Muscle of arm (tissue), 12 donors: ENCODE data around the gene VEZF1. TPM values are rescaled to one million over a fixed set of nuclear protein-coding genes. Genes with fewer than 3 reads are reported as not detected.
A peak's percentile ranks its signal among the peaks of the same experiment; 100 is the strongest.

Experiments
- DNase-seq: peaks from one replicate; pipeline ENCODE4 v3.0.0-alpha.2; 2013
- polyA plus RNA-seq, 12 donors: library from polyadenylated mRNA; unstranded; fragments of 120-200 nt; gene quantifications; one replicate each; pipeline ENCODE4 v1.2.1, GENCODE V29; 2013; ENCODE audit not compliant: insufficient read length in 12 of 12

Gene VEZF1
- polyA plus RNA-seq, 12 donors: 41.1 to 77.1 (median 54.7) TPM; not detected in 1

DNA sequence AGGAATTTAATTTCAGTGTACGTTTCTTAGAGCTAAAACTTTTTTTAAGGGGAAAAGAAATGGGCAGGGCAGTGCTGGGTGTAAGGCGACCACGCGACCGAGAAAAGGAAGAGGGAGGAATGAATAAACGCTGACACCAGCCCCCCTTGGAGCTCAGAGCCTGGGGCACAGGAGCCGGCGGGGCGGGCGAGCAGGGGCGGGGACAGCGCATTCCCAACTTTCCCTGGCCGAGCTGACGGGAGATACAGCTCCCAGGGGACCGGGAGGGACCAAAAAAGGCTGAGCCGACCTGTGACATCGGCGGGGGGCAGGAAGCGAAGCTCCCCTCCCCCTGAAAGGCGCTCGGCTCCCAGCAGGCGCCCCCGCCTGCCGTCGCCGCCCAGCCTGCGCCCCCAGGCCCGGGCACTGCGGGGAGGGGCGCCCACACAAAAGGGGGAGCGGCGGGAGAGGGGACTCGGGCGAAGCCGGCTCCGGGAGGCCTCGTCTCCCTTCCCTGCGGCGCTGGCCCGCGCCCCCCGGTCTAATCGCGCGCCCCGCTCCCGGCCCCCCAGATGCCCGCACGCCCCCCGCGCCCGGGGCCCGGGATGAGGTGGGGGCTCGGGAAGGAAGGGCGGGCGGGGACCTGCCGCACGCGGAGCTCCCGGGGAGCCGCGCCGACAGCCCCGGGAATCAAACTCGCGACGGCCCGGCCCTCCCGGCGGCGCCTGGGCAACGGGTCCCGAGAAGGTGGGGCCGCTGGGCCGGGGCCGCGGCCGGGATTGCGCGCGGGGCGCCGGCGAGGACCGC lies 33.5 kb downstream of the VEZF1 start:
- DNase-seq: peak; percentile 68

DNA sequence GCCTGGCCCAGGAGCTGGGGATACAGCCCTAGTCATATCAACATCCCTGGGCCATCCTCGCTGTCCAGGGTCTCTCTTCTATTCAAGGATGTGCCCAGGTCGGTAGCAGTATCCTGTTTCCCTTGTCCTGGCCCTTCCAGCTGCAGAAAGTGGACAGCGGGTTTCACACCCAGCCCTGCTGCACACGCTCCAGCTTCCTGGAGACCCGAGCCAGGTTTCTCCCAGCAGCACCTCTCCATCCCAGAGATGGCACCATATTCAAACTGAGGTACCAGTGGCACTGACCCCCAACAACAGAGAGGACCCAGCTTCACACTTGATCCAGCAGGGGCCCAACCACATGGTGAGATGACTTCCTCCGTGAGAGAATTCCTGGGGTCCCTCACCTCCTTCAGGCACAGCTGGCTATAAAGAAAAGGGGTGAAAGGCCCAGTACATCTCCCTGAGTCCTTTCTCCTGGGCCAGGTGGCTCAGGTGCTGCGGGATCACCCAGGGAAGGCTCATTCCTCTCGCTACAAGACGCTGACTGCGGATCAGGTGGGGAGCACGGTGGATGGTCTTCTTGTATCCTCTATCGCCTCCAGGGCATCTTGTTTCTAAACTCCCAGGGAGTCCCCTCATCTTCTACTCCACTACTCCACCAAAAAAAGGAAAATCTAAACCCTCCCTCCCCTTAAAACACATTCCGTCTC lies 34.2 kb downstream of the VEZF1 start:
- no peak for DNase-seq

DNA sequence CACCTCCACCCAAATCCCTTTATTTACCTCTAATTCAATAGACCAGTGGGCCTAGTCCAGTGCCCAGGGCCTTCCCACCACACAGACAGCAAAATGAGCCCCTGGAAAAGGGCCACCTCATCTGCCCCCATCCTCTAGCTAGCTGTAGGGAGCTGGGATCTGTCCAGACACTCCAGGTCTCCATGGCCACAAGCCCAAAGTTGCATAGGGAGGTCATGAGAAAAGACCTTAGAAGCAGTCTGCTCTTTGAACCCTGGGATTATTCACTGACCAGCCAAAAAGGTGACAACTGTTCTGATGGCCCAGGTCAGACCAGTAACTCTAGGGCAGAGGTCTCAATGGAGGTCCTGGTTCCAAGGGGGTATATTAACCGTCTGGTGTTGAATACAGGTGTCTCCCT lies 34.8 kb downstream of the VEZF1 start:
- DNase-seq: no peak

DNA sequence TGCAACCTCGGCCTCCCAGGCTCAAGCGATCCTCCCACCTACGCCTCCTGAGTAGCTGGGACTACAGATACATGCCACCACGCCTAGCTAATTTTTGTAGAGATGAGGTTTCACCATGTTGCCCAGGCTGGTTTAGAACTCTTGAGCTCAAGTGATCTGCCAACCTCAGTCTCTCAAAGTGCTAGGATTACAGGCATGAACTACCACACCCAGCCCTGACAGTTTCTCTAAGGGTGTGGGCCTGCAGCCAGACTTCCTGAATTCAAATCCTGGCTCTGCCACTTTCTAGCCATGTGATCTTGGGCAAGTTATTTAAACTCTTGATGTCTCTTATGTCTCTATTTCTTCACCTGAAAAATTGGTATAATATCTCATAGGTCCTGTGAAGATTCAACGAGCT lies 38.4 kb downstream of the VEZF1 start:
- DNase-seq: no peak

DNA sequence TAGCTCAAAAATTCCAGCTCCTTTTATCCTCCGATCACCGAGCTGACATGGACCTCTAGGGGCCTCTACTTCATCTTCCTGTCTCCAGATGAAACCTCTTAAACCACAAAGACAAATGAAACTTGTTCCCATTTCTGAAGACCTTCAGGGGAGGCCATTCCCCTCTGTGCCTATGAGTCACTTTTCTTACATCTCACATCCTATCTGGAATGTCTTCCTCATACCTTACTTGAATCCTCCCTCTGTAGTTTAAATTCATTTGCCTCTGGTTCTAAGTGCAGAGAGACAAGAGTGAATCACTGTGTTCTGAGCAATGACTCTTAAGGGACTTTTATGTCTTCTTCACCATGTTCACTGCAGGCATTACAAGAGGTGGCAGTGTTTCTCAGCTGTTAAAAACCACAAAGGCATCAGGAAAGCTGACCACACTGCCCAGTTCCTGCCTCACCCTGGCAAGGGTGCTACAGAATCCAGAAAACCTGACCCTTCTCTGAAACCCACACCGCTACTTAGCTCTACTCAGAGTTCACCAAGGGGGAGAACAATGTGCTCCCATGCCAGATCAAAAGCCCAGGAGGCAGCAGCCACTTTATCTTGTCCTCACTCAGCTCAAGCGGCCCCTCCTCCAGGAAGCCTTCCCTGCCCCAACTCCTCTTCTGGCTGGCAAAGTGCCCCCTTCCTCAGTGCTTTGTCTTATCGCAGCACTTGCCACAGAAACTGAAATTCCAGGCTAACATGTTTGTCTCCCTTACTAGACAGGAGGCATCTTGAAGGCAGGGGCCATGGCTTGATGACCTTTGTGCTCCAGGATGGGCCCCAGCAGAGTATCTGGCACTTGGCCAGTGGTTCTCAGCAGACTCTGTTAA lies 39.3 kb downstream of the VEZF1 start:
- no peak for DNase-seq

DNA sequence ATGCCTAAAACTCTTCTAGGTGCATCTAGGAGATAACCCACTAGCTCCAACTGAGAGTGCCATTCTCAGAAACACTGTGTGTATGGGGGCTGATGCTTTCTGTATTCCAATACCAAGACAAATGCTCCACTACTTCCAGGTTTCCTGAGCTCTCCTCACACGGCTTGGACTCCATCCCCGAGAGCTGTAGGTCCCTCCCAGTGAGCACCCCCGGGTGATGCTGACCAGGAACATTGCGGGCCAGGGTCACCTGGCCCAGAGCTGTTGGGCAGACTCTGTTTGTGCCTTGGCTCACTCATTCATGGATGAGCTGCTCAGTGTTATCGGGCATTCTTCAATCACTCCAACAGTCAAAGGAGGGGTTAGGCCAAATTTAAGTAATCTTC lies 39.9 kb downstream of the VEZF1 start:
- no peak for DNase-seq

DNA sequence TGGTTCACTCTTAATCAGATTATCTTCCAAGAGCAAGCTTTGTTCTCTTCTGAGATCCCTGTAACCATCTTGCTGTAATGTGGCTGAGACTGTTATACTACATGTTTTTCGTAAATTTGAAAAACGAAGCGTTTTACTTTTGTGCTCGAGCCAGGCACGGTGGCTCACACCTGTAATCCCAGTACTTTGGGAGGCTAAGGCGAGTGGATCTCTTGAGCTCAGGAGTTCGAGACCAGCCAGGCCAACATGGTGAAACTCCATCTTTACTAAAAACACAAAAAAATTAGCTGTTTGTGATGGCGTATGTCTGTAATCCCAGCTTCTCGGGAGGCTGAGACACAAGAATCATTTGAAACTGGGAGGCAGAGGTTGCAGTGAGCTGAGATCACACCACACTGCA lies 40.7 kb downstream of the VEZF1 start:
- DNase-seq: no peak

DNA sequence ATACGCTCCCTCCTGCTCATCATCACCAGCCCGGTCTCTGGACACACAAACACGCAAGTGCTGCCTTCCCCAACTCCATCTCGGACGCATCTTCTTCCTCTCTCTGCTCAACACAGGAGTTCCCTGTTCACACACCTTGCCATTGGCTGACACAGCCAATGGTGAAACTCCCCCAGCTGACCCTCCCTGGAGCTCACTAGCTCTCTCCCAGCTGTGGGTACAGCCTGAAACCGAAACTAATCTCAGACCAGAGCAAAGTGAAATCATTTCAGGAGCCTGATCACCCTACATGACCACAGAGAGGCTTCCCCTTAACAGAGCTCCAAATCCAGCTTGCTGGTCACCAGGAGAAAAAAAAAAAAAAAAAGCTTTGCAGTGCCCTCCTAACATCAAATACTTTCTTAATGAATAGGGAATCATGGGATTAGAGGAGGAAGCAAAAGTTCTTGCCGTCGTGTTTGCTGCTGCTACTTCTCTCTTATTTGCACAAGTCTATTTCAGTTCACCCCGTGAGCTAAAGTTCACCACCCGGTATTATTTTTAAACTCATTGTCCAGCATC lies 41.2 kb downstream of the VEZF1 start:
- no peak for DNase-seq

DNA sequence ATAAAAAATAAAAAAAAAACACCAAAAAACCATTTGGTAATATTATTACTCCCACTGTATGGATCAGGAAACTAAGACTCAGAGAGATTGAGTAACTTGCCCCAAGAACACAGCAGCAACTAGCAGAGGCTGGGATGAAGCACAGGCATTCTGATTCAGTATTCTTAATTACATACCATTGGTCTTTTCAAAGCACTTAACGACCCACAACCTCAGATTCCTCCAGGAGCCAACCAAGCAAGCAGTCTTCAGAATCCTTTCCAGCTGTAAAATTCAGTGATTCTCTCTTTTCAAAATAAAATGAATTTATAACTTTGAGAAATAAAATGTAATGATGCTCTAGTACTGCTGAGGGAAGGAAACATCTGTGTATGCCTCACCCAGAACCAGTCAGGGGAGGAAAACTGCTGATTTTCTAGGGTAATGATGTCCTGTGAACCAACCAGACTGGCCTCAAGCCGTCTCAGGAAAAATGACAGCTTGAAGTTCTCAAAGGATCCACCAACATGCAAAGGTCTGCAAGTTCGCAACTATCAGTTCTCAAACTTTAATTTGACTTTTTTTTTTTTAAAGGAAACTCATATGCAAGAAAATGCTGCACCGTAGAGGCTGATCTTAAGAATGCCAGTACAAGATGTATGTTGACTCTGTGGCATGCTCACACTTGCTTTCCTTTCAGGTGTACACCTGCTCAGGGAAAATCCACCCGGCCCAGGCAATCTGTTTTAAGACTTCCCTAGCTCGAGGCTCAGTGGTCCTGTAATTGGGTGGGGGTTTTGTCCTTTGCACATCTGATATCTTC lies 41.9 kb downstream of the VEZF1 start:
- no peak for DNase-seq

DNA sequence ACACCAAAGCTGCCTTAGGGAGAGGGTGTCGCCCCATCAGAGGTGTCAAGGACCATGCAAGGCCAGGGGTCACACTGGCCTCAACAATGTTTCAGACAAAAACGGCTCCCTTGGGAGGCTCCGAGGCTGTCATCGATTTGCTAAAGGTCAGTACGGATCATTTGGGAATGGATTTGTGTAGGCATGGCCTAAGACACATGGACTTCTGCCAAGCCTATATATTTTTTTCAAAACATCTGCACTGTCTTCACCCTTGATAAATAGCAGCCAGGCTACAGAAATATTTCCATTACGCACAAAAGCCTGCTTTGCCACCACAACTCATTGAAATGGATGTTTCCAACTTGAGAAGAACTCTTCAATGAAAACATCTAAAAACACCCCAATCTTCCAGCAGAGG lies 43.1 kb downstream of the VEZF1 start:
- DNase-seq: no peak

DNA sequence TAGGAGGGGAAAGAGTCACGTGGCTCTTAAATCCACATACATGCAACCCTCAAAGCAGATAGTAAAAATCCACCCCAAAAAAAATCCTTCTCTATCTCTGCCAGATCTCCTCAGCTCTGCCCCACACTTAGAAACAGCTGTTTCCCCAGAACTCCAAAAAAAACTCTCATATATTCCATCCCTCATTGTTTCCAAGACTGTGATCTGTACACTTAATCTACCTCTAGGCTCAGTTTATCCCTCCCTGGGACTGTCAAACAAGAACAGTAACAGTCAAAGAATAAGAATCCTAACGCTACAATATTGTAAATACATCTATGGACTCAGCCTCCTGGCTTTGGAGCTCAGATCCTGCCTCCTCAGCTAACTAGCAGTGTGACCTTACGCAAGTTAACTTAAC lies 44.4 kb downstream of the VEZF1 start:
- DNase-seq: no peak

DNA sequence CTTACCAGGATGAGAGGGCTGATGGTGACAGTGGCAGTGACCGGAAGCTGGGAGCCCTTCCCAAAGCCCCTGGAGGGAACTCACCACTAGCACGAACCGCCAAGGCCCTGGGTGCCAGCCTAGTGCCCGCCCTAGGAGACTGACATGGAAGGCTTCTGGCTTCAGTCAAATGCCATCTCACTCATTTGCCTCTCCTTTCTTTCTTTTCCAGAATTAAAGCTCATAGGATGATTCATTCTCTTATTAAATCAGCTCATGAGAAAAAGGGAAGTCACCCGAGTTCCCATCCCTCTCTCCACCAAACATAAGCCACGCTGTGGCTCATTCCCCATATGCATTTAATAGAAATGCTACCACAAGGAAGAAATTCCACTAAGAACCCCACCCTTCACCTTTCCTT lies 44.9 kb downstream of the VEZF1 start:
- no peak for DNase-seq

- no peak for DNase-seq
Measured at GRCh38 chr17:57941384-57942370, 46.4 kb downstream of the VEZF1 start.

GRCh38 chr17:57940653-57941329 lies 47.3 kb downstream of the VEZF1 start:
- DNase-seq: no peak

- no peak for DNase-seq
Measured at GRCh38 chr17:57940231-57940630, 47.8 kb downstream of the VEZF1 start.

DNA sequence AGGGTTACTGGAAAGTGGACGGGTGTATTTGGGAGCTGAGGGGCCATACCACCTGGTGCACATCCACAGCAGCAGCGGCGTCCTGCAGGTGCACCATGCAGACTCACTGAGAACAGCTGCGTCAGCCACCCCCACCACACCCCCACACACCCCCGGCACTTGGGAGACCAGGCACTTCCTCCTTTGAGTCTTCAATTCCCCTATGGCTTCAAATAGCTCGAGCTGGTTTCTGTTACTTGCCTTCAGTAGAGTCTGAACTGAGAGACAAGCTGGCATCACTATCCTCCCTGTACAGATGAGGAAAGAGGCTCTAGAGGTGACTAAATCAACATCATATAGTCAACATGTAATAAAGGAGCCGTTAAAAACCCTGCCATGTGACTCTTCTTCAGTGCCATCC lies 48.3 kb downstream of the VEZF1 start:
- DNase-seq: no peak

DNA sequence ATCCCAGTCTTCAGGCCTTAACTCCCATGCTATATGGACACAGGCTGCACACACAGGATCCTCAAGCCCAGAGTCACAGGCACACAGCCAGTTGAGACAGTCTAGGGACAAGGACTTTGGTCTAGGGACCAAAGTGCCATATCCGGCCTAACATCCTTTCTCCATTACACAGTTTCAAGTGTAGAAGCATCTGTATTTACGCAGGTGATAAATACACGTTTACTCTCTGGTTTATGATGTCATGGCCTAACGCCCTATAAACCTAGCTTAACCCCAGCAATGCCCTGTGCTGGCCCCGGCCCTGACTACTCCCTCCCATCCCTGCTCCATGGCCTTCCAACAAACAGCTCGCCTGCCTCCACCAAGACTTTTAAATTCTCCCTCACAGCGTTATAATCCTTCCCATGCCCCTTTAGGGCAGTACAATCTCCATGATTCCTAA lies 50.0 kb downstream of the VEZF1 start:
- DNase-seq: no peak

DNA sequence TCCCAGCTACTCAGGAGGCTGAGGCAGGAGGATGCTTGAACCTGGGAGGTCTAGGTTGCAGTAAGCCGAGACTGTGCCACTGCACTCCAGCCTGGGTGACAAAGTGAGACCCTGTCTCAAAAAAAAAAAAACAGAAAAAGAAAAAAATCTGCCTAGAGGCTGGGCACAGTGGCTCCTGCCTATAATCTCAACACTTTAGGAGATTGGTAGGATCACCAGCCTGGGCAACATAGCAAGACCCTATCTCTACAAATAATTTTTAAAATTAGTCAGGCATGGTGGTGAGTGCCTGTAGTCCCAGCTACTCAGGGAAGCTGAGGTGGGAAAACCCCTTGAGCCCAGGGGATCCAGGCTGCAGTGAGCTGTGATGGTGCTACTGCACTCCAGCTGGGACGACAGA lies 50.6 kb downstream of the VEZF1 start:
- DNase-seq: no peak
